Measurements from ENCODE around the gene SLC39A10. TPM values are rescaled to one million over a fixed set of nuclear protein-coding genes. Genes with fewer than 3 reads are reported as not detected.
A peak's percentile ranks its signal among the peaks of the same experiment; 100 is the strongest.

Gene SLC39A10
- total and polyA plus RNA-seq, 9 of the 15 experiments (the other 6 are each of a cell fraction or from before 2014, with no cell fraction given) = 12.5 to 40.1 (median 23.1) TPM

DNA sequence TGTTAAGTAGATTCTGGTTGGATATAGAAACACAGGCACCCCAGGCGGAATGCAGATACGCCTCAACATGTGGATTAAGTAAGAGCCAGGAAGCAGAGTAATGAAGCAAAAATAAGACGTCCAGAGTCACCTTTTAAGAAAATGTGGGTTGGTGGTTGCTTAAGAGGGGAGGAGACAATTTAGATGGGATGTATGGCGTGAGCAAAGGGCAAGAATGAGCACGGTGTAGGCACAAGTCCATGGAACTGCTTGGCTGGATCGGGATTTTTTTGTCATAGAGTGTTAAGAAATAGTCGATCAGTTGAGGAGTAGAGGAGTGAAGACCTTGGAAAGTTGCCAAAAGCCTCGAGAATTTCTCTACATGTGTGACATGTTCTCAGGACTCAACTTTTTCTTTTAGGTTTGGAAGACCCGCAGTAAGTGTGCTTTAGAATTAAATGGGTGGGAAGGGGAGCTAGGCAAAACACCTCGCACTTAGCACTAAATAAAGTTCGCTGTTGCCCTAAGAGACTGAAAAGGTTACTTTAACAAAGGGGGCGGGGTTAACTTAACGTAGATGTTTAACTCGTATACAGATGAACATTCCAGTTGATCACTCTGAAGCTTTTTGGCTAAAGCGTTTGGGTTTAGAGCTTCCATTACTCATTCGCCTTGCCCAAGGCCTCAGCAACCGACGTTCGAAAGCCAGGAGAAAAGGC is 716 bp upstream of the SLC39A10 start (continued):
- TF ChIP-seq, protein P1, sequence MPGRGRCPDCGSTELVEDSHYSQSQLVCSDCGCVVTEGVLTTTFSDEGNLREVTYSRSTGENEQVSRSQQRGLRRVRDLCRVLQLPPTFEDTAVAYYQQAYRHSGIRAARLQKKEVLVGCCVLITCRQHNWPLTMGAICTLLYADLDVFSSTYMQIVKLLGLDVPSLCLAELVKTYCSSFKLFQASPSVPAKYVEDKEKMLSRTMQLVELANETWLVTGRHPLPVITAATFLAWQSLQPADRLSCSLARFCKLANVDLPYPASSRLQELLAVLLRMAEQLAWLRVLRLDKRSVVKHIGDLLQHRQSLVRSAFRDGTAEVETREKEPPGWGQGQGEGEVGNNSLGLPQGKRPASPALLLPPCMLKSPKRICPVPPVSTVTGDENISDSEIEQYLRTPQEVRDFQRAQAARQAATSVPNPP (IDR thresholded peaks at IDR 0.05; ENCODE audit: borderline replicate concordance, insufficient read depth, insufficient read length) = no peak
- peak; percentile 30 for TF ChIP-seq POLR2B (IDR thresholded peaks at IDR 0.05; ENCODE audit: low read depth, partially characterized antibody)
- no peak; the same call in 1 of the 2 replicates for TF ChIP-seq CXXC5 (CRISPR knock-in tag; IDR thresholded peaks at IDR 0.05)
- TF ChIP-seq HMGN3 (IDR thresholded peaks at IDR 0.05; ENCODE audit: borderline replicate concordance, extremely low read depth, insufficient read length, low read depth, low read length) = no peak
- TF ChIP-seq KAT7 (CRISPR knock-in tag; IDR thresholded peaks at IDR 0.05; ENCODE audit: borderline replicate concordance) = no peak; the same call in 1 of the 2 replicates
- TF ChIP-seq ZNF124 (CRISPR knock-in tag; IDR thresholded peaks at IDR 0.05) = no peak
- no peak for TF ChIP-seq ZNF41 (CRISPR knock-in tag; conservative IDR thresholded peaks at IDR 0.05)
- TF ChIP-seq C11orf30 (IDR thresholded peaks at IDR 0.05; ENCODE audit: low read depth) = no peak
- TF ChIP-seq, protein P2, sequence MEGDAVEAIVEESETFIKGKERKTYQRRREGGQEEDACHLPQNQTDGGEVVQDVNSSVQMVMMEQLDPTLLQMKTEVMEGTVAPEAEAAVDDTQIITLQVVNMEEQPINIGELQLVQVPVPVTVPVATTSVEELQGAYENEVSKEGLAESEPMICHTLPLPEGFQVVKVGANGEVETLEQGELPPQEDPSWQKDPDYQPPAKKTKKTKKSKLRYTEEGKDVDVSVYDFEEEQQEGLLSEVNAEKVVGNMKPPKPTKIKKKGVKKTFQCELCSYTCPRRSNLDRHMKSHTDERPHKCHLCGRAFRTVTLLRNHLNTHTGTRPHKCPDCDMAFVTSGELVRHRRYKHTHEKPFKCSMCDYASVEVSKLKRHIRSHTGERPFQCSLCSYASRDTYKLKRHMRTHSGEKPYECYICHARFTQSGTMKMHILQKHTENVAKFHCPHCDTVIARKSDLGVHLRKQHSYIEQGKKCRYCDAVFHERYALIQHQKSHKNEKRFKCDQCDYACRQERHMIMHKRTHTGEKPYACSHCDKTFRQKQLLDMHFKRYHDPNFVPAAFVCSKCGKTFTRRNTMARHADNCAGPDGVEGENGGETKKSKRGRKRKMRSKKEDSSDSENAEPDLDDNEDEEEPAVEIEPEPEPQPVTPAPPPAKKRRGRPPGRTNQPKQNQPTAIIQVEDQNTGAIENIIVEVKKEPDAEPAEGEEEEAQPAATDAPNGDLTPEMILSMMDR (IDR thresholded peaks at IDR 0.05 in 2 of 3, conservative IDR thresholded peaks at IDR 0.05 in 1 of 3; ENCODE audit: insufficient read depth in 2 of 3, low read depth in 1 of 3, low read length in 3 of 3) = no peak
- TF ChIP-seq, protein P3, sequence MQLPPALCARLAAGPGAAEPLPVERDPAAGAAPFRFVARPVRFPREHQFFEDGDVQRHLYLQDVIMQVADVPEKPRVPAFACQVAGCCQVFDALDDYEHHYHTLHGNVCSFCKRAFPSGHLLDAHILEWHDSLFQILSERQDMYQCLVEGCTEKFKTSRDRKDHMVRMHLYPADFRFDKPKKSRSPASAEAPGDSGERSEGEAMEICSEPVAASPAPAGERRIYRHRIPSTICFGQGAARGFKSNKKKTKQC (CRISPR knock-in tag; IDR thresholded peaks at IDR 0.05) = no peak
- TF ChIP-seq ZBTB1 (CRISPR knock-in tag; IDR thresholded peaks at IDR 0.05; ENCODE audit: borderline replicate concordance, low read depth) = no peak
- peak in 1 of 3 experiments; percentile 16 for TF ChIP-seq YY1 (IDR thresholded peaks at IDR 0.05; ENCODE audit: borderline replicate concordance in 1 of 3, control insufficient read depth in 1 of 3, extremely low read depth in 1 of 3, insufficient read depth in 3 of 3, insufficient read length in 1 of 3, insufficient replicate concordance in 2 of 3, low read depth in 1 of 3, low read length in 2 of 3)
- TF ChIP-seq ZBTB8A (IDR thresholded peaks at IDR 0.05; ENCODE audit: partially characterized antibody) = no peak
- no peak for TF ChIP-seq TGIF2 (CRISPR knock-in tag; IDR thresholded peaks at IDR 0.05)
- no peak for TF ChIP-seq ZNF436 (CRISPR knock-in tag; IDR thresholded peaks at IDR 0.05)
- no peak for TF ChIP-seq SREBF1 (IDR thresholded peaks at IDR 0.05; ENCODE audit: borderline replicate concordance, low read depth, low read length)
- no peak for TF ChIP-seq CUX1 (CRISPR knock-in tag; IDR thresholded peaks at IDR 0.05)
- no peak for TF ChIP-seq NFE2 (IDR thresholded peaks at IDR 0.05; ENCODE audit: low read depth)

All from K562 (cell line).